Measurements from ENCODE around the gene ELOA2. TPM values are rescaled to one million over a fixed set of nuclear protein-coding genes. Genes with fewer than 3 reads are reported as not detected.
A peak's percentile ranks its signal among the peaks of the same experiment; 100 is the strongest.

Gene ELOA2
- total RNA-seq, 4 donors from 2014 or later = not detected

GRCh38 chr18:47067648-47068047 is 32.2 kb upstream of the ELOA2 start:
- Histone ChIP-seq H3K4me3 (replicated peaks in 1 of 3) (no peak overlapping the region), H3K4me1 (no peaks in the 10 kb centered on the region), H3K27me3 (no peaks in the 10 kb centered on the region), H3K9me3 (no peaks in the 10 kb centered on the region), H3K27ac (no peak overlapping the region), H3K36me3 (peaks cover 0 to 5% of the 10 kb centered on the region in 2 donors)
- 72 to 74% methylated on average over 3 of the region's 3 CpGs for WGBS, 2 donors
- DNase-seq = no peak
- intact Hi-C loops (cut with DNase I) = no loop called here
- TF ChIP-seq, protein P1, sequence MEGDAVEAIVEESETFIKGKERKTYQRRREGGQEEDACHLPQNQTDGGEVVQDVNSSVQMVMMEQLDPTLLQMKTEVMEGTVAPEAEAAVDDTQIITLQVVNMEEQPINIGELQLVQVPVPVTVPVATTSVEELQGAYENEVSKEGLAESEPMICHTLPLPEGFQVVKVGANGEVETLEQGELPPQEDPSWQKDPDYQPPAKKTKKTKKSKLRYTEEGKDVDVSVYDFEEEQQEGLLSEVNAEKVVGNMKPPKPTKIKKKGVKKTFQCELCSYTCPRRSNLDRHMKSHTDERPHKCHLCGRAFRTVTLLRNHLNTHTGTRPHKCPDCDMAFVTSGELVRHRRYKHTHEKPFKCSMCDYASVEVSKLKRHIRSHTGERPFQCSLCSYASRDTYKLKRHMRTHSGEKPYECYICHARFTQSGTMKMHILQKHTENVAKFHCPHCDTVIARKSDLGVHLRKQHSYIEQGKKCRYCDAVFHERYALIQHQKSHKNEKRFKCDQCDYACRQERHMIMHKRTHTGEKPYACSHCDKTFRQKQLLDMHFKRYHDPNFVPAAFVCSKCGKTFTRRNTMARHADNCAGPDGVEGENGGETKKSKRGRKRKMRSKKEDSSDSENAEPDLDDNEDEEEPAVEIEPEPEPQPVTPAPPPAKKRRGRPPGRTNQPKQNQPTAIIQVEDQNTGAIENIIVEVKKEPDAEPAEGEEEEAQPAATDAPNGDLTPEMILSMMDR (IDR thresholded peaks at IDR 0.05) = no peak
- no peak for TF ChIP-seq POLR2A (IDR thresholded peaks at IDR 0.05)

- H3K9me3 ChIP-seq = no peaks in the 10 kb centered on the region
- DNase-seq = no peak
- no peak overlapping the region for H3K4me3 ChIP-seq (replicated peaks in 1 of 3)
- no peak overlapping the region for H3K27ac ChIP-seq
- H3K4me1 ChIP-seq = no peaks in the 10 kb centered on the region
- TF ChIP-seq, protein P1 (IDR thresholded peaks at IDR 0.05) = no peak
- no peak for TF ChIP-seq POLR2A (IDR thresholded peaks at IDR 0.05)
- peaks cover 0 to 5% of the 10 kb centered on the region in 2 donors for H3K36me3 ChIP-seq
- intact Hi-C loops (cut with DNase I) = no loop called here
- 94% methylated on average over 8 of the region's 8 CpGs for WGBS, 2 donors
- no peaks in the 10 kb centered on the region for H3K27me3 ChIP-seq
Observed at GRCh38 chr18:47063096-47063495, 27.7 kb upstream of the ELOA2 start.

GRCh38 chr18:47062471-47062870 is 27.1 kb upstream of the ELOA2 start:
- Histone ChIP-seq H3K9me3 (no peaks in the 10 kb centered on the region), H3K4me3 (replicated peaks in 1 of 3) (no peak overlapping the region), H3K4me1 (no peaks in the 10 kb centered on the region), H3K36me3 (peaks cover 0 to 5% of the 10 kb centered on the region in 2 donors), H3K27ac (no peak overlapping the region), H3K27me3 (no peaks in the 10 kb centered on the region)
- WGBS, 2 donors = 66 to 69% methylated on average over 2 of the region's 2 CpGs
- TF ChIP-seq, protein P1 (IDR thresholded peaks at IDR 0.05) = no peak
- intact Hi-C loops (cut with DNase I) = no loop called here
- no peak for DNase-seq

DNA sequence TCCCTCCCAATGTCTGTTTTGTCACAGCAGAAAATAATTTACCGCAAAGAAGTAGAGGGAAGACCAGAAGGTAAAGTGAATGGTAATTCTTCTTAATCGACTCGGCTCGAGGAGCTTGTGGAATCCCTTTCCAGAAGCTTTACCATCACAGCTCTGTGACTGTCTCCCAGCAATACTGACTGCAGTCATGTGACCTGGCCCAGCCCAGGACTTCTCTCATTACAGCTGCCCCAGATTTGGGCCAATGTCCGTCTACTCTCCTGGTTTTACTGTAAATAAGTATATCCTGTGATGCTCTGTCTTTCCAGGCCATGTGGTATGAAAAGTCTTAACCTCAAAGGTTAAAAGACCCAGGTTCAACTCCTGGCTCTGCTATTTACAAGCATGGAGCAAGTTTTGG is 18.9 kb upstream of the ELOA2 start:
- H3K36me3 ChIP-seq = no peaks in the 10 kb centered on the region
- intact Hi-C loops (cut with DNase I) = no loop called here
- H3K27ac ChIP-seq = no peak overlapping the region
- no peaks in the 10 kb centered on the region for H3K27me3 ChIP-seq
- TF ChIP-seq POLR2A (IDR thresholded peaks at IDR 0.05) = no peak
- TF ChIP-seq, protein P1 (IDR thresholded peaks at IDR 0.05) = no peak
- 86 to 91% methylated on average over 5 of the region's 5 CpGs for WGBS, 2 donors
- H3K4me1 ChIP-seq = no peaks in the 10 kb centered on the region
- no peak overlapping the region for H3K4me3 ChIP-seq (replicated peaks in 1 of 3)
- DNase-seq = no peak
- H3K9me3 ChIP-seq = no peaks in the 10 kb centered on the region

DNA sequence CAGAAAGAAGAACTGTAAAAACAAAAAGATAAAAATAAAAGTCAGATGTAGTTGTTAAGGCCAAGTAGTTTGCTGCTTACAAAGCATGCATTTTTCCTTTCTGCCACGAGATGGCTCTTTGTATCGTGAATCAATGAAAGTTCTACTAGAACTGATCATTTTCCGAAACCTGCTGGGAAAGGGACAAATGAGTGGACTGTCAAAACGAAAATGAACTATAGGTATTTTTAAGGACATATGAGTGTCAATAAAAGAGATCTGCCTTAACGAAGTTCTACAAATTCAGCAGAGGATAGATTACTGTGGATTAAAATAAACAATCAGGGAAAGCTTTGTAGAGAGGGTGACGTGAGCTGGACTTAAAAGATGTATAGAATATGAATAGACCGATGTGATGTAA is 15.0 kb upstream of the ELOA2 start:
- intact Hi-C loops (cut with DNase I) = no loop called here
- no peak for TF ChIP-seq POLR2A (IDR thresholded peaks at IDR 0.05)
- TF ChIP-seq, protein P1 (IDR thresholded peaks at IDR 0.05) = peak; percentile 17 to 58 (median 38)
- H3K4me3 ChIP-seq (replicated peaks in 1 of 3) = no peak overlapping the region
- no peaks in the 10 kb centered on the region for H3K36me3 ChIP-seq
- no peaks in the 10 kb centered on the region for H3K4me1 ChIP-seq
- H3K27ac ChIP-seq = no peak overlapping the region
- no peaks in the 10 kb centered on the region for H3K9me3 ChIP-seq
- no peaks in the 10 kb centered on the region for H3K27me3 ChIP-seq
- WGBS, 2 donors = 32 to 35% methylated on average over 7 of the region's 7 CpGs
- no peak for DNase-seq

All from thyroid gland (tissue), 4 donors.